SKM-1 (cell line): ENCODE measurements around the gene LRP4.

Source experiments
- DNase-seq: peaks from one replicate; lab custom pipeline; 2025; ENCODE audit not compliant: unreplicated experiment; lab: John Stamatoyannopoulos, UW

Gene LRP4

GRCh38 chr11:46849631-46850030, 68.7 kb downstream of the LRP4 start:
- no peak for DNase-seq

- DNase-seq = no peak
Observed at GRCh38 chr11:46846510-46846830, 71.9 kb downstream of the LRP4 start.

- peak; percentile 77 for DNase-seq
Observed at GRCh38 chr11:46845740-46846509, 72.4 kb downstream of the LRP4 start, which contains the start of gene CKAP5. CKAP5 (minus strand) TSS chr11:46846280; CDS start chr11:46821231, 25,049 bp downstream.

- DNase-seq = no peak
Observed at GRCh38 chr11:46845440-46845739, 73.0 kb downstream of the LRP4 start.

- no peak for DNase-seq
Observed at GRCh38 chr11:46840116-46840515, 78.2 kb downstream of the LRP4 start.

- DNase-seq = no peak
Observed at GRCh38 chr11:46838501-46838900, 79.8 kb downstream of the LRP4 start.

GRCh38 chr11:46837860-46838259, 80.5 kb downstream of the LRP4 start:
- no peak for DNase-seq

GRCh38 chr11:46836870-46837269, 81.5 kb downstream of the LRP4 start:
- no peak for DNase-seq

- DNase-seq = no peak
Observed at GRCh38 chr11:46836431-46836830, 81.9 kb downstream of the LRP4 start.

- no peak for DNase-seq
Observed at GRCh38 chr11:46835897-46836296, 82.5 kb downstream of the LRP4 start.

GRCh38 chr11:46834821-46835220, 83.5 kb downstream of the LRP4 start:
- DNase-seq = no peak

- DNase-seq = no peak
Observed at GRCh38 chr11:46832511-46833214, 85.7 kb downstream of the LRP4 start.

GRCh38 chr11:46827995-46828394, 90.4 kb downstream of the LRP4 start:
- no peak for DNase-seq

GRCh38 chr11:46826310-46827044, 91.9 kb downstream of the LRP4 start:
- no peak for DNase-seq

GRCh38 chr11:46808799-46809431, 109.4 kb downstream of the LRP4 start:
- DNase-seq = no peak
